SIG-M5 treated with dmso at 0.1 percent for 504 hours (cell line): ENCODE data around the gene TACSTD2.
"Not testable (repeated sequence)": the region's sequence is repeated elsewhere in the genome, so short reads cannot be mapped to it uniquely, and the experiment has no call there.

Experiments used
- DNase-seq: peaks from one replicate; lab custom pipeline; 2025; ENCODE audit not compliant: unreplicated experiment; lab: John Stamatoyannopoulos, UW

Gene TACSTD2

GRCh38 chr1:58576727-58577653 is at the start of gene TACSTD2:
TSS of gene TACSTD2 (minus strand) at chr1:58577252. CDS start at chr1:58577156, 96 bp downstream.
- DNase-seq, result no peak

GRCh38 chr1:58626293-58626692 is 49.2 kb upstream of the TACSTD2 start:
- no peak for DNase-seq

GRCh38 chr1:58623259-58623658 is 46.2 kb upstream of the TACSTD2 start:
- not testable (repeated sequence) for DNase-seq

GRCh38 chr1:58622571-58622970 is 45.5 kb upstream of the TACSTD2 start:
- DNase-seq, result no peak

- DNase-seq, result peak; percentile 3
Observed at GRCh38 chr1:58621391-58621790, 44.3 kb upstream of the TACSTD2 start.

- DNase-seq, result peak; percentile 20
Observed at GRCh38 chr1:58620926-58621325, 43.9 kb upstream of the TACSTD2 start.

GRCh38 chr1:58620259-58620658 is 43.2 kb upstream of the TACSTD2 start:
- peak; percentile 28 for DNase-seq

- DNase-seq, result no peak
Observed at GRCh38 chr1:58619286-58620054, 42.4 kb upstream of the TACSTD2 start.

- peak; percentile 30 for DNase-seq
Observed at GRCh38 chr1:58618303-58618702, 41.3 kb upstream of the TACSTD2 start.

- DNase-seq, result no peak
Observed at GRCh38 chr1:58611861-58612385, 34.9 kb upstream of the TACSTD2 start.

GRCh38 chr1:58608945-58609344 is 31.9 kb upstream of the TACSTD2 start:
- DNase-seq, result no peak

- DNase-seq, result no peak
Observed at GRCh38 chr1:58608297-58608696, 31.2 kb upstream of the TACSTD2 start.

GRCh38 chr1:58607391-58607790 is 30.3 kb upstream of the TACSTD2 start:
- no peak for DNase-seq

- not testable (repeated sequence) for DNase-seq
Observed at GRCh38 chr1:58601921-58602320, 24.9 kb upstream of the TACSTD2 start.

GRCh38 chr1:58597996-58598395 is 20.9 kb upstream of the TACSTD2 start:
- no peak for DNase-seq

GRCh38 chr1:58597076-58597475 is 20.0 kb upstream of the TACSTD2 start:
- DNase-seq, result no peak

GRCh38 chr1:58596631-58597052 is 19.6 kb upstream of the TACSTD2 start:
- DNase-seq, result no peak

GRCh38 chr1:58594546-58594945 is 17.5 kb upstream of the TACSTD2 start:
- DNase-seq, result no peak

GRCh38 chr1:58592522-58593134 is 15.6 kb upstream of the TACSTD2 start:
- peak; percentile 7 for DNase-seq

- no peak for DNase-seq
Observed at GRCh38 chr1:58591806-58592205, 14.8 kb upstream of the TACSTD2 start.

GRCh38 chr1:58590019-58590418 is 13.0 kb upstream of the TACSTD2 start:
- DNase-seq, result no peak
